ENCODE measurements around the gene TM9SF2. TPM values are rescaled to one million over a fixed set of nuclear protein-coding genes. Genes with fewer than 3 reads are reported as not detected.

The TM9SF2 gene
- total RNA-seq, 1 experiment from 2014 or later = 154 TPM

- H3K9me3 ChIP-seq = no peaks in the 10 kb centered on the region
- intact Hi-C loops (cut with micrococcal nuclease; ENCODE audit: unreplicated experiment) = no loop called here
- POLR2A ChIA-PET = no interaction called here
Observed at GRCh38 chr13:99517984-99518383, 16.7 kb downstream of the TM9SF2 start.

GRCh38 chr13:99522298-99522697 is 21.0 kb downstream of the TM9SF2 start:
- intact Hi-C loops (cut with micrococcal nuclease; ENCODE audit: unreplicated experiment) = no loop called here

More at GRCh38 chr13:99517984-99518383, 16.7 kb downstream of the TM9SF2 start:
- H3K9me3 Mint-ChIP-seq (ENCODE audit: unreplicated experiment) = no peaks in the 10 kb centered on the region
- H3K27me3 Mint-ChIP-seq (ENCODE audit: insufficient read depth, unreplicated experiment) = no peaks in the 10 kb centered on the region
- H3K4me3 Mint-ChIP-seq (ENCODE audit: unreplicated experiment) = no peak overlapping the region
- BruUV-seq (replicated peaks) = no TSS peak
- CTCF ChIA-PET = interaction anchor here (0.6 kb wide), 1 partner anchor 997 kb away, joined by 4 read pairs; no protein-coding TSS in a partner anchor
- Histone ChIP-seq H3K4me3 (ENCODE audit: low read depth, low read length) (no peak overlapping the region), H3K27me3 (replicated peaks; ENCODE audit: control insufficient read depth, insufficient read depth, low read length) (no peaks in the 10 kb centered on the region), H3K4me1 (0 out of 2 replicates have a peak, but pooled peaks cover 4% of the 10 kb centered on the region), H3K36me3 (ENCODE audit: control insufficient read depth, insufficient read depth, low read length) (peaks cover 1% of the 10 kb centered on the region; the same call in 1 of the 2 replicates)
- H3K27ac Mint-ChIP-seq (ENCODE audit: unreplicated experiment) = no peak overlapping the region
- H3K36me3 Mint-ChIP-seq (ENCODE audit: insufficient read depth, unreplicated experiment) = peaks cover 33% of the 10 kb centered on the region
- no peak for DNase-seq
- peaks cover 7% of the 10 kb centered on the region for H3K4me1 Mint-ChIP-seq (ENCODE audit: low read depth, unreplicated experiment)
- no peak for TF ChIP-seq CTCF (IDR thresholded peaks at IDR 0.05; ENCODE audit: insufficient read depth in 1 of 2, low read depth in 1 of 2, low read length in 1 of 2, severe bottlenecking in 1 of 2, unreplicated experiment in 1 of 2)

GRCh38 chr13:99523838-99524237 is 22.6 kb downstream of the TM9SF2 start:
- Mint-ChIP-seq H3K9me3 (ENCODE audit: unreplicated experiment) (no peaks in the 10 kb centered on the region), H3K27me3 (ENCODE audit: insufficient read depth, unreplicated experiment) (no peaks in the 10 kb centered on the region), H3K4me1 (ENCODE audit: low read depth, unreplicated experiment) (peaks cover 7% of the 10 kb centered on the region), H3K27ac (ENCODE audit: unreplicated experiment) (no peak overlapping the region), H3K4me3 (ENCODE audit: unreplicated experiment) (no peak overlapping the region), H3K36me3 (ENCODE audit: insufficient read depth, unreplicated experiment) (peaks cover 50% of the 10 kb centered on the region)
- no TSS peak for BruUV-seq (replicated peaks)
- ChIA-PET POLR2A (no interaction called here), CTCF (no interaction called here)
- Histone ChIP-seq H3K27me3 (replicated peaks; ENCODE audit: control insufficient read depth, insufficient read depth, low read length) (no peaks in the 10 kb centered on the region), H3K4me3 (ENCODE audit: low read depth, low read length) (no peak overlapping the region), H3K9me3 (no peaks in the 10 kb centered on the region), H3K4me1 (0 out of 2 replicates have a peak, but pooled peaks cover 4% of the 10 kb centered on the region), H3K36me3 (ENCODE audit: control insufficient read depth, insufficient read depth, low read length) (peaks cover 1% of the 10 kb centered on the region; the same call in 1 of the 2 replicates)
- DNase-seq = no peak
- TF ChIP-seq CTCF (IDR thresholded peaks at IDR 0.05; ENCODE audit: insufficient read depth in 1 of 2, low read depth in 1 of 2, low read length in 1 of 2, severe bottlenecking in 1 of 2, unreplicated experiment in 1 of 2) = no peak
- intact Hi-C loops (cut with micrococcal nuclease; ENCODE audit: unreplicated experiment) = no loop called here

More at GRCh38 chr13:99522298-99522697, 21.0 kb downstream of the TM9SF2 start:
- no peaks in the 10 kb centered on the region for H3K27me3 Mint-ChIP-seq (ENCODE audit: insufficient read depth, unreplicated experiment)
- no peak overlapping the region for H3K4me3 ChIP-seq (ENCODE audit: low read depth, low read length)
- H3K9me3 ChIP-seq = no peaks in the 10 kb centered on the region
- H3K27ac Mint-ChIP-seq (ENCODE audit: unreplicated experiment) = no peak overlapping the region
- no peaks in the 10 kb centered on the region for H3K9me3 Mint-ChIP-seq (ENCODE audit: unreplicated experiment)
- H3K4me1 ChIP-seq = 0 out of 2 replicates have a peak, but pooled peaks cover 4% of the 10 kb centered on the region
- CTCF ChIA-PET = no interaction called here
- no peak for TF ChIP-seq CTCF (IDR thresholded peaks at IDR 0.05; ENCODE audit: insufficient read depth in 1 of 2, low read depth in 1 of 2, low read length in 1 of 2, severe bottlenecking in 1 of 2, unreplicated experiment in 1 of 2)
- H3K4me1 Mint-ChIP-seq (ENCODE audit: low read depth, unreplicated experiment) = peaks cover 7% of the 10 kb centered on the region
- POLR2A ChIA-PET = no interaction called here
- no peak for DNase-seq
- H3K36me3 Mint-ChIP-seq (ENCODE audit: insufficient read depth, unreplicated experiment) = peaks cover 55% of the 10 kb centered on the region
- no peaks in the 10 kb centered on the region for H3K27me3 ChIP-seq (replicated peaks; ENCODE audit: control insufficient read depth, insufficient read depth, low read length)
- peaks cover 1% of the 10 kb centered on the region; the same call in 1 of the 2 replicates for H3K36me3 ChIP-seq (ENCODE audit: control insufficient read depth, insufficient read depth, low read length)
- no peak overlapping the region for H3K4me3 Mint-ChIP-seq (ENCODE audit: unreplicated experiment)
- no TSS peak for BruUV-seq (replicated peaks)

Data from Caco-2 (cell line).